Heart left ventricle (tissue), 16 donors: ENCODE data around the gene NACC2. TPM values are rescaled to one million over a fixed set of nuclear protein-coding genes. Genes with fewer than 3 reads are reported as not detected.
A peak's percentile ranks its signal among the peaks of the same experiment; 100 is the strongest.

Source experiments
- ATAC-seq, 4 donors: fragments of 200-7000 bp; cut with Tn5 transposase; one replicate each; pipeline ENCODE4 v1.9.1; 2020 to 2022; ENCODE audit warnings: moderate library complexity in 4 of 4, mild to moderate bottlenecking in 3 of 4, moderate number of reproducible peaks in 1 of 4
- DNase-seq, 5 donors: peaks; one replicate each; pipeline ENCODE4 v3.0.0-alpha.2; 2020
- H3K27ac ChIP-seq, 12 donors: fragments of 200-600 bp; sonication (generic) in 4 of 12; one replicate each; pipeline versions ENCODE4 v1.5.0 to v1.8.0; 2016 to 2022; ENCODE audit warnings: mild to moderate bottlenecking in 2 of 12
- H3K27me3 ChIP-seq, 9 donors: fragments of 200-600 bp; sonication (generic) in 2 of 9; one replicate each; pipeline versions ENCODE4 v1.5.1 to v1.8.0; 2016 to 2022; ENCODE audit warnings: mild to moderate bottlenecking in 3 of 9
- H3K36me3 ChIP-seq, 9 donors: fragments of 200-600 bp; sonication (generic) in 2 of 9; one replicate each; pipeline versions ENCODE4 v1.5.0 to v1.8.0; 2018 to 2022; ENCODE audit warnings: mild to moderate bottlenecking in 2 of 9
- H3K4me1 ChIP-seq, 12 donors: fragments of 200-600 bp; sonication (generic) in 4 of 12; one replicate each; pipeline versions ENCODE4 v1.5.0 to v1.8.0; 2016 to 2022; ENCODE audit warnings: mild to moderate bottlenecking in 3 of 12
- H3K4me3 ChIP-seq, 12 donors: fragments of 200-600 bp; sonication (generic) in 4 of 12; one replicate each; pipeline versions ENCODE4 v1.5.0 to v1.8.0; 2017 to 2022; ENCODE audit warnings: mild to moderate bottlenecking in 9 of 12, moderate library complexity in 4 of 12
- H3K9me3 ChIP-seq, 12 donors: fragments of 200-600 bp; sonication (generic) in 4 of 12; one replicate each; pipeline versions ENCODE4 v1.5.0 to v1.8.0; 2016 to 2022; ENCODE audit warnings: mild to moderate bottlenecking in 1 of 12
- POLR2A ChIP-seq, 2 donors: fragments of 450-650 bp; IDR thresholded peaks; one replicate each; pipeline ENCODE4 v1.6.1; 2017; ENCODE audit warnings: antibody characterized with exemption in 2 of 2, mild to moderate bottlenecking in 2 of 2, moderate library complexity in 2 of 2
- WGBS, 4 donors: extraction: QIAGEN DNeasy Blood & Tissue Kit in 2 of 4; methylation state at CpG; one replicate each; pipeline versions ENCODE4 v1.1.5 to v1.1.7; 2013 to 2018; 5-methylcytosine and 5-hydroxymethylcytosine counted together
- intact Hi-C, 10 donors: fragments of 100-400 bp; cut with DNase I; formaldehyde crosslinking; loops; one replicate each; pipeline versions ENCODE4 v1.11.1 to v1.14.2; 2022
- long read RNA-seq, 3 donors: library from polyadenylated mRNA; unstranded; transcript quantifications; one replicate each; pipeline ENCODE4 v2.0.0, GENCODE V29; 2020 to 2021
- polyA plus RNA-seq, 2 donors: library from polyadenylated mRNA; stranded (reverse); fragments of 200-250 nt; gene quantifications; one replicate each; pipeline ENCODE4 v1.2.3, GENCODE V29; 2013
- total RNA-seq, 9 donors: library from RNA; depleted of rRNA in 2 of 9; stranded (reverse); fragments of >200 nt in 2 of 9; fragmentation: NEBNext Ultra II Directional in 3 of 9; extraction: Animal tissue kit (Norgen Biotek cat#: 25700) in 3 of 9; gene quantifications; one replicate each; pipeline versions ENCODE4 v1.1.0 to v1.2.4, GENCODE V29; 2016 to 2023
- TF ChIP-seq, protein P1 (sequence below), 12 donors: fragments of 200-600 bp; sonication (generic) in 4 of 12; IDR thresholded peaks; one replicate each; pipeline versions ENCODE4 v1.5.0 to v1.8.0; 2018 to 2022; ENCODE audit warnings: antibody characterized with exemption in 12 of 12, mild to moderate bottlenecking in 5 of 12
- donor health status: ischemic (EF 13 %, LVEDD 7.1; RV severe dilation, severe dysfunction).
- donor health status: healthy with polysubstance abuse.
- donor health status: DM: no; HTN: yes; CAD: no.
- donor health status: DM: no; HTN: no; CAD: no.
- donor health status: ischemic (EF 25% LVEDD 6.9; RV normal size, moderate dysfunction).
- donor health status: ischemic (EF 25% LVEDD 5.7; RV mildly dilated, moderate dysfunction).
- donor health status: healthy.
- donor health status: DM: yes; HTN: yes; CAD: no.
- donor health status: ischemic (EF 35%, LVEDD 5.7; RV mildly dilated, moderate dysfunction).
- donor health status: nonischemic (EF 11% LVEDD 7.7; RV severe dilation, severe dysfunction).
- donor health status: DM: yes; HTN: yes; CAD: no.
- donor health status: PGD.
- donor health status: ischemic (EF 29% LVEDD 5.4; RV normal size, mild dysfunction).
- donor health status: nonischemic (EF 23%, LVEDD 6.1; RV moderate dilation, normal function).

NACC2 gene, protein sequence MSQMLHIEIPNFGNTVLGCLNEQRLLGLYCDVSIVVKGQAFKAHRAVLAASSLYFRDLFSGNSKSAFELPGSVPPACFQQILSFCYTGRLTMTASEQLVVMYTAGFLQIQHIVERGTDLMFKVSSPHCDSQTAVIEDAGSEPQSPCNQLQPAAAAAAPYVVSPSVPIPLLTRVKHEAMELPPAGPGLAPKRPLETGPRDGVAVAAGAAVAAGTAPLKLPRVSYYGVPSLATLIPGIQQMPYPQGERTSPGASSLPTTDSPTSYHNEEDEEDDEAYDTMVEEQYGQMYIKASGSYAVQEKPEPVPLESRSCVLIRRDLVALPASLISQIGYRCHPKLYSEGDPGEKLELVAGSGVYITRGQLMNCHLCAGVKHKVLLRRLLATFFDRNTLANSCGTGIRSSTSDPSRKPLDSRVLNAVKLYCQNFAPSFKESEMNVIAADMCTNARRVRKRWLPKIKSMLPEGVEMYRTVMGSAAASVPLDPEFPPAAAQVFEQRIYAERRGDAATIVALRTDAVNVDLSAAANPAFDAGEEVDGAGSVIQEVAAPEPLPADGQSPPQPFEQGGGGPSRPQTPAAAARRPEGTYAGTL
- total RNA-seq, result 10 to 100 TPM; 38.7 to 66.5 (median 47.5) TPM
- 10 to 100 TPM; 17.9 to 39.1 TPM for polyA plus RNA-seq
- long read RNA-seq, donor 1, full-length matches to known transcripts, result 4 of 43 reads
- long read RNA-seq, donor 1, partial matches to known transcripts, result 1 of 43 reads
- long read RNA-seq, donor 1, other reads (novel, unspliced or antisense), result 38 of 43 reads
- long read RNA-seq, donor 2, partial matches to known transcripts, result 0 of 115 reads
- long read RNA-seq, donor 2, other reads (novel, unspliced or antisense), result 115 of 115 reads
- long read RNA-seq, donor 3, full-length matches to known transcripts, result 12 of 144 reads
- long read RNA-seq, donor 3, partial matches to known transcripts, result 1 of 144 reads
- long read RNA-seq, donor 3, other reads (novel, unspliced or antisense), result 131 of 144 reads

DNA sequence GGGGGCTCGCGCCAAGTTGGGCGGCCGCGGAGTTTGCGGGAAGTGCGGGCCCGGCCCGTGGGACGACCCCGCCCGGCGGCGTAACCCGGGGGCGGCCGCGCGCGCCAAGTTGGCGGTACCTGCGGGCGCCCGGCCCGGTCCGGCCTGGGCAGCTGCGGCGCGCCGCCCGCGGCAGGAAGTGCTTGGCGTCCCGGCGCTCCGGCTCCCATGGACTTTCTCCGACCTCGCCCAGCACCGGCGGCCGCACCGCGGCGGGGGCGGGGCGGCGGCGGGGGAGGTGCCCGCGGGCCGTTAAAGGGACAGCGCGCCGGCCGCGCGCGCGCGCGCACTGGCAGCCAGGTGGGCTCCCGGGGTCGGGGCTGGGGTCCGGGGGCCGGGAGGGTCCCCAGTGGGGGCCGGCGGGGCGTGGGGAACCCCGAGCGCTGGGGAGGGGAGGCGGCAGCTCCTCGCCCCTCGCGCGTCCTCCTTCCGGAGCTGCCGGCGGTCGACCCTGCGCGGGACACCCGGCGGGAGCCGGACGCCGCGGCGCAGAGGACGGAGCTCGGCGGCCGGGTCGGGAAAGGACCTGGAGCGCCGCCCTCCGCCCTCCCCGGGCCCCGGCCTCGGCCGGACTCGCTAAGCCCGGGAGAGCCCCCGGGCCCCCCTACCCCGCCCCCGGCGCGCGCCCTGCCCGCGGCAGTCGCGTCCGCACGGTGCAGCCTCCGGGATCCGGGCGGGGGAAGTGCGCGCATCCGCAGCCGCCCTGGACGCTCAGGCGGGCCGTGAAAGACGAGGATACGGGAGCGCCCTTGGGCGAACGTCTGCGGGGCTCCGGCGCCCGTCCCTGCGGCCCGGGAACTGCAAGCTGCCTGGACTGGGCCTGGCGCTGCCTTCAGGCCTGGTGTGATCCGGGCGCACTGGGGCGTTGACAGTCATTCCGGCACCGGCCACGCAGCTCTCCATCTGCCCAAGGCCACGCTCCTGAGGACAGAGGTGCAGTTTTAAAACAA is at the start of gene NACC2:
Gene NACC2 (minus strand): TSS at position 220 of the 989 bp plus-strand sequence. CDS start 44,768 bp downstream, outside the sequence.
- intact Hi-C loops, result loop anchor here in 2 of 10 donors (2.0 kb wide), 1 partner anchor 23 kb away; the partner anchor contains the start of gene TMEM250 (in 2 of the 2)
- DNase-seq (peak; percentile 77 to 88 (median 82)), ATAC-seq (peak in 3 of 4 donors; percentile 35 to 52 (median 52))
- no peak for TF ChIP-seq POLR2A (IDR thresholded peaks at IDR 0.05)
- TF ChIP-seq, protein P1, sequence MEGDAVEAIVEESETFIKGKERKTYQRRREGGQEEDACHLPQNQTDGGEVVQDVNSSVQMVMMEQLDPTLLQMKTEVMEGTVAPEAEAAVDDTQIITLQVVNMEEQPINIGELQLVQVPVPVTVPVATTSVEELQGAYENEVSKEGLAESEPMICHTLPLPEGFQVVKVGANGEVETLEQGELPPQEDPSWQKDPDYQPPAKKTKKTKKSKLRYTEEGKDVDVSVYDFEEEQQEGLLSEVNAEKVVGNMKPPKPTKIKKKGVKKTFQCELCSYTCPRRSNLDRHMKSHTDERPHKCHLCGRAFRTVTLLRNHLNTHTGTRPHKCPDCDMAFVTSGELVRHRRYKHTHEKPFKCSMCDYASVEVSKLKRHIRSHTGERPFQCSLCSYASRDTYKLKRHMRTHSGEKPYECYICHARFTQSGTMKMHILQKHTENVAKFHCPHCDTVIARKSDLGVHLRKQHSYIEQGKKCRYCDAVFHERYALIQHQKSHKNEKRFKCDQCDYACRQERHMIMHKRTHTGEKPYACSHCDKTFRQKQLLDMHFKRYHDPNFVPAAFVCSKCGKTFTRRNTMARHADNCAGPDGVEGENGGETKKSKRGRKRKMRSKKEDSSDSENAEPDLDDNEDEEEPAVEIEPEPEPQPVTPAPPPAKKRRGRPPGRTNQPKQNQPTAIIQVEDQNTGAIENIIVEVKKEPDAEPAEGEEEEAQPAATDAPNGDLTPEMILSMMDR (IDR thresholded peaks at IDR 0.05), result no peak
- H3K4me1 ChIP-seq, result peaks cover 5 to 62% (median 52%) of the 10 kb centered on the region in 12 donors
- 0 to 1% (median 1%) methylated on average over 47 to 143 of the region's 143 CpGs; no CpG with 5 or more reads in 1 of the 4 donors for WGBS, 4 donors
- H3K27me3 ChIP-seq, result no peaks in the 10 kb centered on the region
- H3K27ac ChIP-seq, result peak within 1 kb of the TSS; percentile 93 to 99 (median 98)
- H3K4me3 ChIP-seq, result peak within 1 kb of the TSS; percentile 71 to 99 (median 89)
- no peaks in the 10 kb centered on the region for H3K36me3 ChIP-seq
- H3K9me3 ChIP-seq, result no peaks in the 10 kb centered on the region

DNA sequence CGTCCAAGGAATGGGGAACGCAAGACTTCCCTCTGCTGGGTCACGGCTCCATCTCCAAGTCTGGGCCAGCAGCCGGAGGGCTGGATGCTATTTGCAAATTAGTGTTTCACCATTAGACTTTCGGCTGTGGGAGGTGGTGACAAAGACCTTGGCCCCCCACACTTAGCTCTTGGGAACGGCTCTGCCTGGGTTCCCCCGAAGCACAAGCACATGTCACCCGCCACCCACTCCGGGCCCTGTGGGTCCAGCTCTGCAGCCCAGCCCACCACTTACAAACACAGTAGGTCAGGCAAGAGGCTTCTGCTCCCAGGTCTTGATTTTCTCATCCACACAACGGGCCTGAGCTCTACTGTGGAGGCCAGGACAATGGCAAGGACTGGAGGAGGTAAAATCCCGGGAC is 49.4 kb upstream of the NACC2 start:
- peaks cover 0 to 60% (median 17%) of the 10 kb centered on the region in 9 donors for H3K27me3 ChIP-seq
- 79 to 85% (median 85%) methylated on average over 10 to 11 of the region's 11 CpGs for WGBS, 4 donors
- no peak overlapping the region for H3K4me3 ChIP-seq
- no peaks in the 10 kb centered on the region for H3K9me3 ChIP-seq
- no peak overlapping the region for H3K27ac ChIP-seq
- no peak for TF ChIP-seq POLR2A (IDR thresholded peaks at IDR 0.05)
- TF ChIP-seq, protein P1 (IDR thresholded peaks at IDR 0.05), result no peak
- ATAC-seq (no peak), DNase-seq (peak in 1 of 5 donors; percentile 12)
- no peaks in the 10 kb centered on the region for H3K36me3 ChIP-seq
- H3K4me1 ChIP-seq, result no peaks in the 10 kb centered on the region
- intact Hi-C loops, result loop anchor here in 4 of 10 donors (5.0 to 10.0 kb wide), 2 partner anchors 83 to 140 kb away; no protein-coding TSS in a partner anchor

DNA sequence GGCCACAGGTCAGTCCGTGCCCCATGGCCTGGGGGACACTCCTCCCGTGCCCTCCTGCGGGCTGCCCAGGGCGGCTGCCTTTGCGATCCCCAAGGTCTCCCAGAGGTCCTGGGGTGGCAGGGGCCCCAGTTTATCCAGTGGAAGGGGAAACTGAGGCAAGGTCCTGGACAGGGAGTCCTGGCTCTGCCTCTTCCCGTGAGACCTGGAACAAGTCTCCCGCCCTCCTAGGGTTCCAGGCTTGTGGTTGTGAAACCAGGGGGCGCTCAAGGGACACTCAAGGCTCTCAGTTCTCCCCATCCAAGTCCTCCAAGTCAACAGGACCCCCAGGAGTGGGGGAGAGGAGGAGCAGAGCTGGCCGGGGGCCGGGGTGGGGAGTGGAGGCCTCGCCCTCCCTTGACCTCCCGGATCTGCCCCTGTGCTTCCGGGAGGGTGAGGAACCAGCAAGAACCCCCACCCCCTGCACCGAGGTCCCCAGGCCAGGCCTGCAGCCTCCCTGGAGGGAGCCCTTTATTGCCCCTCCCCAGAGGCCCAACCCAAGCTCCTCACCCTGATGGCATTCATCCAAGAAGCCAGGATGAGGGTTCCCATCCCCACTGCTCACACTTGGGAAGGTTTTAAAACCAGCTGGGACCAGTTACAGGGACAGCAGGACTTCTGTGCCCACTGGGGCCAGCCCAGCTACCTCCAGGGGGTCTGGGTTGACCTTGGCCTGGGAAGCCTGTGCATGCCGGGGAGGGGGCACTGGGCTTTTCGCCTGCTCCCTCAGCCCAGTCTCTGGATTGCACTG is 48.3 kb upstream of the NACC2 start:
- H3K27me3 ChIP-seq, result peaks cover 0 to 60% (median 17%) of the 10 kb centered on the region in 9 donors
- no peaks in the 10 kb centered on the region for H3K9me3 ChIP-seq
- H3K36me3 ChIP-seq, result no peaks in the 10 kb centered on the region
- TF ChIP-seq, protein P1 (IDR thresholded peaks at IDR 0.05), result peak in 8 of 12 donors; percentile 10 to 43 (median 28)
- no peak for TF ChIP-seq POLR2A (IDR thresholded peaks at IDR 0.05)
- H3K4me3 ChIP-seq, result no peak overlapping the region
- no peak overlapping the region for H3K27ac ChIP-seq
- intact Hi-C loops, result loop anchor here in 4 of 10 donors (5.0 to 10.0 kb wide), 2 partner anchors 84 to 141 kb away; no protein-coding TSS in a partner anchor
- H3K4me1 ChIP-seq, result no peaks in the 10 kb centered on the region
- DNase-seq (peak in 2 of 5 donors; percentile 20 to 28), ATAC-seq (no peak)
- 37 to 43% (median 39%) methylated on average over 11 to 16 of the region's 16 CpGs for WGBS, 4 donors
